DMS114 treated with DMSO at 0.1 percent for 48 hours (cell line): Measurements from ENCODE around the gene COL16A1.

Source experiments
- DNase-seq: peaks from one replicate; lab custom pipeline; 2025; ENCODE audit not compliant: unreplicated experiment; lab: John Stamatoyannopoulos, UW

COL16A1 gene

DNA sequence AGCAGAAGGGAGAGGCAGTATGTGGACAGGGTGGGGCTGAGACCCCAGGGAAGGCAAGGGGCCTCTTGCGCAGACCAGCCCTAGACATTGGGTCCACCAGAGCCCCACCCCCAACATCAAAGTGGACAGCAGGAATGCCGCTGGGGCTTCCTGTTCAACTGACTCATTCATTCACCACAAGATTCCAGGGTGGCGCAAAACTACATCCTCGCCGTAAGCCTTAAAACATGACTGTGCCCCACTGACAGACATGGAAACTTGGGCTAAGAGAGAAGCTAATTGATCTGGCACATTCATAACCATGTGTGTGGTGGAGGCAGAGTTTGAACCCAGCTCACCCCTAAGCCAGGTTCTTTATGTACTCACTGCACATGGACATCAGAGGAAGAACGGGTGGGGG, 14.0 kb downstream of the COL16A1 start:
- DNase-seq: no peak

DNA sequence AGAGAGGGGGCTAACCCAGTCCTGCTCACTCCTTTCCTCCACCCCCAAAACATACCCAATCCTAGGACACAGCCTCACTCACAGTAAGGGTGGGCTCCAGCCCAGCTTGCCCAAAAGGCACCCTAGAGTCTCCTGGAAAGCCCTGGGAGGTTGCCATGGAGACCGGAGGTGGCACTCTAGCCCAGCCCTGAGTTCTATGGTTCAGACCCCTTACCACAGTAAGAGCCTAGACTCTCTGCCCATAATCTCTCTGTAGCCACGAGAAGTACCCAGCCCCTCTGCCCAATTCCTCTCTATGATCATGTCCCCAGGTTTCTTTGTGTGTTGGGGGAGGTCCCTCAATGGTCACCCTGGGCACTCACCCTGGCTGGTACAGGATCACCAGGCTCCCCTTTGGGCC, 14.4 kb downstream of the COL16A1 start:
- no peak for DNase-seq

DNA sequence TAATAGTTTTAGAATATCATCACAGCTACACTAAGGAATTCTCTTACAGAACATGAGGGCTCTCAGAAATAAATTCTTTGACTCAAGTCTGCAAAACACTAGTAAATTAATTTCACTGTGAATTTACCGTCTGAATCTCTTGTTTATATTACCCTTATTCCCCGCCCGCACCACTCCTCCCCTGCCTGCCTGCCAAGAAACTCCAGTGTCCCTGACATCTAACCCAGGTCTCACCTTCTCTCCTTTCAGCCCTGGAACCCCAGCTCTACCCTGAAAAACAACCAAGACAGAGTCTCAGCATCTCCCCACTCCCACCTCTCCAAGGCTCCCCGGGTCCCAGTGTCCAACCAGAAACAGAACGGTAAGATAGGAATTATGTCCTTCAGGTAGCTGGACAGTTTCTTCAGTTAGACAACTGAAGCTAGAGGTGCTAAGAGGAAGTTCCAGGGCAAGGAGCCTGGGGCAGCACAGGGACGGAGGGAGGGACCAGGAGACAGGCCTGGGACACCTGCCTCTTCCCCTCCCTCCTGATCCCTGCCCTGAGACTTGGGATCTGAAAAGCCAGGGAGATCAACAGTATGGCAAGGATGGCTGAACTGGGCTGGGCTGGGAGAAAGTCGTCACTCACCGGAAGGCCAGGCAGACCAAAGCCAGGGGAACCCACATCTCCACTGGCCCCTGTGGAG, 15.4 kb downstream of the COL16A1 start:
- no peak for DNase-seq

DNA sequence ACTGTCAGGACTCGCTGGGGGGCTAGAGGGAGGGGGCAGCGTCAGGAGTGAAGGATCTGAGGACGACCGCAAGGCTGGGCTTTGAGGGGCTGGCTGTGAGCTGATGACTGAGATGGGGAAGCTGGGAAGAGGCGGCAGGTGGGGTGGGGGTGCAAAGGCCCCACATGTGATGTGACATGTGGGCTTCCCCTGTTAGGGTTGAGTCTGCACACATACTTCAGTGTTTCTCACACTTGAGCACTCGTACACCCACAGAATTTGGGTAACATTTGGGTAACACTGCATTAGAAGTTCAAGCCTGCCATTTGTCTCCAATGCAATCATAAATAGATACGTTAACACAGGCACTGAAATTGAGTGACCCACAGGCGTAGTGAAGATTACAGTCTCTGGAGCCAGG, 16.2 kb downstream of the COL16A1 start:
- no peak for DNase-seq

DNA sequence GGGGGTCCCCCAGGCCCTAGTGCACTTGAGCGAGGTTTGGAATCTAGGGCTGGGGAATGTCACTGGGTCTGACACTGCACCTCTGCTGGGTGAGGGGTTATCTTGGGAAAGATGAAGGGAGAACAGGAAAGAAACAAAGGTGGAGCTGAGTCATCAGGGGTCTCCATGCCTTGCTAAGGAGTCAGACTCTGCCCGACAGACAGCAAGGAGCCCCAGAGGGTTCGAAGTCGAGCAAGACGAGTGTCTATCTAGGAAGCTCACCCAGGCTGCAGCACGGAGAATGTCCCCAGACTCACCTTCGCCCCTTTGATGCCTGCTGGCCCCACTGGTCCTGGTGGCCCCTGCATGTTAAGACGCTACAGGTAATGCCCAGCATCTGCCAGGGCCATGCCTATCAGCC, 18.0 kb downstream of the COL16A1 start:
- DNase-seq: no peak

DNA sequence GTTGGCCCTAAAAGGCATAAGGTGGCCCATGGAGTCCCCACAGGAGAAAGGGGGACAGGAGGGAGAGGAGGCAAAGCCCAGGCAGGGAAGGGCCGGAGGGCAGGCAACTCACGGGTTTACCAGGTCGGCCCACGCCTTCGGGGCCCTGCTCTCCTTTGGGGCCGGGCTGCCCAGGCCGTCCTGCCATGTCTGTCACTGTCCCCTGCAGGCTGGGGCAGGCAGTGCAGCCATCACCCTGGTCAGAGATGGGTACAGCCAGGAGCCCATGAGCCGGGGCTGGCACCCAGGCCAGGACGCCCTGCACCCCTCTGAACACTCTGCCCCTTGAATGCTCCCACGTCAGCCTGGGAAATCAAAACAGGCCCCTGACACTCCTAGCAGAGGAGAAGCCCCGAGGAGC, 19.8 kb downstream of the COL16A1 start:
- DNase-seq: no peak

DNA sequence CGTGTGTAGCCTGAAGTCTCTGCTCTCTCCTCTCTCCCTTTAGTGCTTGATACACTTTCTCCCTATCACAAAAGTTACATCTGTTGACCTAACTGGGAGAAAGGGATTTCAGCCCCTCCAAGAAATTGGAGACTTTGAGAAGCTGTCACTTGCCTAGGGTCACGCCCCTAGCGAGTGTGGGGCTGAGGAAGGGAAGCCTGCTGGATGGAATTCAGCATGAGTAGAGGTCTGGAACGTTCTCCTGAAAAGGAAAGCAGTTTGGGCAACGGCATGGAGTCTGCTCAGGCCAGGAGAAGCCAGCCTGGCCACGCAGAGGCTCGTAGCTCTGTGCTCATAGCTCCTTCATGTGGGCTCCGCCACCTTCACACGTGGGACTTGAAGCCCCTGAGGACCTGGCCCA, 22.4 kb downstream of the COL16A1 start:
- DNase-seq: no peak

DNA sequence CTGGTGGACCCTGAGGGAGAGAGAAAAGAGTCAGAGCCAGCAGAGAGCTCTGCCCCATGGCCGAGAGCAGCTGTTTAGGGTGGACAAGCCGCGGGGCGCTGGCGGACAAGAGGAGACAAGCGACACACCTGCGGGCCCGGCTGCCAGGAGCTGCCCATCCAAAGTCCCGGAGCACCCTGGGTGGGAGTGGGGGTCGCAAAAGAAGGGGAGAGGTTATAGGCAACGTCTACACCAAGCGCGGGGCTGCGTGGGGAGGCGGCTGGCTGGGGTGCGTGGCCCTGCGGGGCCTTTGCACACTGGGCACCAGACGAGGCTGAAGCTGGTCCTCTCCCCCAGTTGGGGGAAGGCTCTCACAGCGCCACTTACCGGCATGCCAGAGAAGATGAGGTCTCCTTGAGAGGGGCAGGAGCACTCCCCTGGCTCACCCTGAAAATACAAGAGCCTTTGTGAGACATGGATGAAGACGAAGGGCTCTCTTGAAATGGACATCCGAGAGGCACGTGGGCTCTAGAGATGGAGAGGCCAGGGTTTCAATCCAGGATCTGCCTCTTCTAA, 24.1 kb downstream of the COL16A1 start:
- DNase-seq: no peak

DNA sequence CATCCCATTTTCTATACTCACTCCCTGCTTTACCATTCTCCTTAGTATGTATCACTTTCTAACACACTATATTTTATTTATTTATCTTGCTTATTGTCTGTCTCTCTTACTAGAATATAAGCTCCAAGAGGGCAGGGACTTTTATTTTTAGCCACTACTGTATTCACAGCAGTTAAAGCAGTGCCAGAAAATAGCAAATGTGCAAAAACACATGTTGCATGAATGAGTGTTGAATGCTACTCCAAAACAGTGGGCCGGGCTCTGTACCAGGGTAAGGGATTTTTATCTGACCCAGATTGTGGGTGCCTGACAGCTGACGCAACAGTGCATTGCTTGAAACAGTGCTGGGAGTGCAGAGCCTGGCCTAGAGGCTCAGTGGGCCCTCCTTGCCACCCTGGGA, 24.7 kb downstream of the COL16A1 start:
- no peak for DNase-seq

DNA sequence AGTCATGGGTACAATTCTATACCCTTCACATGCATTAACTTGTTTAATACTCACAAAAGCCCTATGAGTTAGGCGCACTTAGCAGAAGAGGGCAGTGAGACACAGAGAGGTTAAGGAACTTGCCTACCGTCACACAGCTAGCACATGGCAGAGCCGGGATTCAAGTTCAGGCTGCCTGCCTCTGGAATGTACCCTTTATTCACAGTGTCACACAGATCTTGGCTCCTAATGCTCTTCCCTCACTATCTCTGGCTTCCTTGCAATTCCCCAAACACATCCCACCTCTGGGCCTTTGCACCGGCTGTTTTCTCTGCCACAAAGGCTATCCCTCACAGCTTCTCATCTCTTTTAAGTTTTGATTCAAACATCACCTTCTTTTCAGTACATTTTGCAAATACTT, 25.1 kb downstream of the COL16A1 start:
- no peak for DNase-seq

DNA sequence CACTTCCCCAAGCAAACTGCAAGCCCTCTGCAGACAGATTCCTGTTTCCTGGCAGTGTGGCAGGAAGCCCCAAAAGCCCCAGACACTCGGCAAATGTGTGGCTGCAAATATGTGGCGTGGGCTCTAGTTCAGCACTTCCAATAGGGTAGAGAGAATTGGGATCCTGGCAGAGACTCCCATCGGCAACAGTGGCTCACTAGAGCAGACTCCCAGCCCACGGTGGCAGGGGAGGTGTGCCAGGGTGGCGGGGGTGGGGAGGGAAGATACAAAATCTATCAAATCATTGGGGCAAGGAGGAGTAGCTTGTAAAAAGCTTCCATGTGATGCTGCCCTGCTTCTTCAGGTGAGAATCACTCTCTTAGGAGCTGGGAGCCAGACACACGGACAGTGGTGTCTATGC, 25.9 kb downstream of the COL16A1 start:
- no peak for DNase-seq

DNA sequence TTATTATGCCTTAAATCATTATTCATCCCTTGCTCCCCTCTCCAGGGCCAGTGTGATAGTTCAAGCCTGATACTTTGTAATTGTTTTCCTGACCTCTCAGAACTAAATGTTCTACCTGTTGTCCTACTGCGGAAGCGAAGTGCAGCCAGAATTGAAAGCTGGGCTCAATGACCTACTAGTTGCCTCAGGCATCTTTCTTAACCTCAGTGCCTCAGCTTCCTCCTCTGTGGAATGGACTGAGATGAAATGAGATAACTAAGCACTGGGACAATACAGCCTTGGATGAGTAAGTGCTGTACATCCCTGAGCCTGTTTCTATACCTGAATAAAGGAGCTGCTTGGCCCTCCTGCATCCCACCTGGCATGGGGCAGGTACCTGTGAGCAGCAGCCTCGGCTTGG, 26.4 kb downstream of the COL16A1 start:
- no peak for DNase-seq

DNA sequence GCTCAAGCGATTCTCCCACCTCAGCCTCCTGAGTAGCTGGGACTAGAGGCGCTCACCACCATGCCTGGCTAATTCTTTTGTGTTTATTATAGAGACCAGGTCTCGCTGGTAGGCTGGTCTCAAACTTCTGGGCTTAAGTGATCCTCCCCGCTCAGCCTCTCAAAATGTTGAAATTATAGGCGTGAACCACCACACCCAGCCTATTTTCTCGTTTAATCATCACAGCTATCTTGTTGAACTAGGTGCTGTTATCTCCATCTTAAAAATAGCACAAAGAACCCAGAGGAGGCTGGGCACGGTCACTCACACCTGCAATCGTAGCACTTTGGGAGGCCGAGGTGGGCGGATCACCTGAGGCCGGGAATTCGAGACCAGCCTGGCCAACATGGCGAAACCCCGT, 28.1 kb downstream of the COL16A1 start:
- DNase-seq: no peak

DNA sequence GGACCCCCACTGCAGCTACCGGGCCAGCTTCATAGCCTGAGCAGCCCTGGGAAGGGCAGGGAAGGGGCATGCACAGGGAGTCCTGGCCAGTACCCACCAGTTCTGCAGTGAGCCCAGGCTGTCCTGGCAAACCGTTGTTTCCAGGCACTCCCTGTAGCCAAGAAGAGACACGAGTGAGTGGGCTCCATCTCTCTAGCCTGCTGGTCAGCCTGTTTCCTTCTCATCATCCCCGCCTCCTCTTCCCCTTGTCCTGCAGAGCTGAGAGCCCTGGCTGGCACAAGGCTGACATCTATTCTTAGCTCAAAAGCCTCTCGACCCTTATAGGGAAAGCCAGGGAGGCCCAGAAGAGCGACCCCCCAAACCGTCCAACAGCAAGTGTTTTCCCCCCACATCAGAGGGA, 28.7 kb downstream of the COL16A1 start:
- DNase-seq: no peak

DNA sequence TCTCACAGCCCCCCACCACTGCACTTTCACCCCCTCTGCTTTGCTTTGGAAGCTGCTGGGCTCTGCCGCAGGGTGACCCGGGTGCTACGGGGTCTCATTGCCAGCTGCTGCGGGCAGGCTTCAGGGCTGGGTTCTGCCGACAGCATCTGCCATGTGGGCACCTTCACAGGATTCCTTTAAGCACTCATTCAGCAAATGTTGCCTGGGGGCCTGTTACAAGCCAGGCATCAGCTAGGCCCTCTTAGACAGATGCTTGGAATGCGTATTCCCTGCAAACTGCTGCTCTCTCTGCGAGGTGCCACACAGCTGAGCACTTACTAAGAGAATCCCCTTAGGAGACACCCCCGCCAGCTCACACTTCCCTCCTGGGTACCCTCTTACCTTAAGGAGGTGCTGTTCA, 29.2 kb downstream of the COL16A1 start:
- DNase-seq: no peak

DNA sequence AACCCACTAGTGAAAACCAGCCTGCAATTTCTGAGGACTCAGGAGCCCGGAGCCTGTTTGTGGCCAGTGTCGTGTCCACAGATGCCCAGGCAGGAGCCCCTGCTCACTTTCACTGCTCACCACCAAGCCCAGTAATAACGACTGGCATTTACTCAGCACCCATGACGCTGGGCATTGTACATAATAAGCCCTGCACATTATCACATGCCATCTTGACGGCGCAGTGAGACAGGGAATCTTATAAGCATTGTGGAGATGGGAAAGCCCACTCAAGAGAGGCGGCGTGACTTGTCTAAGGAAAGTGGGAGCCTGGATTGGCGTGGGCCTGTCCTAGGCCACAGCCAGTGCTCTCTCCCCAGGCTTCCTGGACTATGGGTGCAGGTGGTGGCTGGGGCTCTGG, 30.4 kb downstream of the COL16A1 start:
- no peak for DNase-seq

DNA sequence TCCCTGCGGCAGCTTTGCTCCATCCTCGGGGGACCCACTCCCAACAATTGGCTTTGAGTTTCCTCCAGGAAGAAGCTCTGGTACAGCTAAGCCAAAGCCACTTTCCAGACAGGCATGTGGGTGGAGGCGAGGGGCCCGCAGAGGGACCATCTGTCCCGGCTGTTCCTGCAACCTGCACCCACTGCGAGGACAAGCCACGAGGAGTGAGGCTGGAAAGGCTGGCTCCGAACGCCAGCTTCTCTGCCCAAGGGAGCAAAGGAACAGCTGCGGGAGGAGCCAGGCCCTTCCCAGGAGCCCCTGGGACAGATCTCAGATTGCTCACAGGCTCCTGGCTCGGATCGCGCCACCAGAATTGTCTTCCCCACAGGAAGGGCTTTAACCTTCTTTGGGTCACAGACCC, 30.8 kb downstream of the COL16A1 start:
- DNase-seq: no peak

DNA sequence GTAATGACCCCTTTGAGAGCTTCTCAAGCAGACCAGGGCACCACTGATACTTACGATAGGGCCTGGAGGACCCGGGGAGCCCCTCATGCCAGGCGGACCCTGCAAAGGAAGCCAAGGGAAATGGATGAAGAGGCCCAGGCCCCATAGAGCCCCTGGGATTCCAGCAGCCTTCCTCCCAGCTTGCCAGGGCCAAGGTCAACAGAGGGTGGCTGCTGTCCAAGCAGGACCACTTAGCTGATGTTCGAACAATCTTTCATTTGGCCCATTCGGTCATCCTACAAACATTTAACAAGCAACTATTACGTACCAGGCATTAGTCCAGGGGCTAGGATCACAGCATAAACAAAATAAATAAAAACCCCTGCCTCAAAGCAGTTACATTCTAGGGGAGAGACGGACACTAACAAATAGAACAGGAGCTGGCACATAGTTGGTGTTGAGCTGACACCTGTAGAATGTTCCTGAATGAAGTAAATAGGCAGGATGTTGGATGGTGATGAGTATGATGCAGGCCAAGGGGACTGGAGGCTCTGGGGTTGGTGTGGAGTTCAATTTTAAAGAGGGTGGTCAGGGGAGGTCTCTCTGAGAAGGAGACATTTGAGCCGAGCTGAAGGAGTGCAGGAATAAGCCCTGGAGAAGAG, 32.1 kb downstream of the COL16A1 start:
- DNase-seq: no peak

DNA sequence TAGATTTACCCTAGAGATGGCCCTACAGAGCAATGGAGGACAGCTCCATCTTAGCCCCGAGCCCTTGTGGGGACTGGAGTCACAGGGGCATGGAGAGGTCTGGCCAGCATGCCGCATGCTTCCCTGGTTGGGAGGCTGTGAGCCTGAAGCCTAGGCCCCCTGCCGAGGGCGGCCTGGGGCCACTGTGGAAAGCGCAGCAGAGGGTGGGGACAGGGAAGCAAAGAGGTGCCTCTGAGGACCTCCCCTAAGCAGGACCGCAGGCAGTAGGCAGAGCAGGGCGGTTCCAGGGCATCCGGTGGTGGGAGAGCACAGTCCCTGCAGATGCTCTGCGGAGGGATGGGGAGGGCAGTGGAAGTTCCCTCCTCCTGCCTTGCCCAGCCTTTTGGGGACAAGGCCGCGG, 32.7 kb downstream of the COL16A1 start:
- no peak for DNase-seq

DNA sequence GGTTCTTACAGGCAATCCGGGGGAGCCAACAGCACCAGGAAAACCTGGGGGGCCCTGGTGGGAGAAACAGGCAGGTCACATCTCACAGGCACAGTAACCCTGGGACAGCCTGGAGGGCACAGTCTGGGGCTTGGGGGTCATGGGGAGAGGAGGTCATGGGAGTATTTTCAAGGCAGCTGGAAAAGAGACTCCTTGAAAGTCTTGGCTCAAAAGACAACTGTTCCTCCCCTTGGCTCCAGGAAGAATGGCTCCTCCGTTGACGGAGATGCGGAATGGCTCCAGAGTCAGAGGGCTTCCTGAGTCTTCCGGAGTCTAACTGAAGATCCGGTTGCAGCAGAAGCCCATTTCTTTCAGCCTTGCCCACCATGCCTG, 33.2 kb downstream of the COL16A1 start:
- no peak for DNase-seq

DNA sequence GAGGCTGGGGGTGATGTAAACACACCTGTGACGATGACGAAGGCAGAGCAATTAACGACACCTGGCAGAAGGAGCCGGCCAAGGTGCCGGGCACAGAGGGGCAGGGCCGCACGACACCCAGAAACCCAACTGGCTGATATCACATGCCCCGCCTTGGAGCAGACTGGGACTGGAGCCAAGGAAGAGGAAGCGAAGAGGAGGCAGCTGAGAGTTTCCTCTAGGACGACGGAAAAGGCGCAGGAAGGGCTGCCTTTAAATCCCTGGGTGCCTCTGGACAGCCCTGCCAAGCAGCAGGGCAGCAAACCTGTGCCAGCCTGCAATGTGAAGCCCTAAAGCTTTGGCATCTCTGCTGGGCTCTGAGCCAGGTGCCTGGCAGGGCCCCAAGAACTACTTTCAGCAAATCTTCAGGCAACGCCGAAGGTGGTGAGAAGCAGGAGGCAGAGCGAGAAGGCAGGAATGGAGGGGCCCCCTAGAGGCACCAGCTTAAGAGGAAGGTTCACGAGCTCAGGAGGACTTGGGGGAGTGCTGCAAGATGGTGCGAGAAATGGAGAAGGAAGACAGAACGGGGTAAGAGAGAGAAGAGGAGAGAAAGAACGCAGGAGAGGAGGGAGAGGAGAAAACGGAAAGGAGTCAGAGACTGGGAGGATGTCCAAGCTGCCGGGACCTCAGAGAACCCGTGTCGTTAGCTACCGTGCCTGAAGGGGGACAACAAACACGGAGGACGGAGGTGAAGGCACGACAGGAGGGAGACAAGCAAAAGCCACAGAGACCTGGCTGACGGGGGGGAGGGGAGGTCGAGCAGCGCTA, 33.8 kb downstream of the COL16A1 start:
- no peak for DNase-seq

DNA sequence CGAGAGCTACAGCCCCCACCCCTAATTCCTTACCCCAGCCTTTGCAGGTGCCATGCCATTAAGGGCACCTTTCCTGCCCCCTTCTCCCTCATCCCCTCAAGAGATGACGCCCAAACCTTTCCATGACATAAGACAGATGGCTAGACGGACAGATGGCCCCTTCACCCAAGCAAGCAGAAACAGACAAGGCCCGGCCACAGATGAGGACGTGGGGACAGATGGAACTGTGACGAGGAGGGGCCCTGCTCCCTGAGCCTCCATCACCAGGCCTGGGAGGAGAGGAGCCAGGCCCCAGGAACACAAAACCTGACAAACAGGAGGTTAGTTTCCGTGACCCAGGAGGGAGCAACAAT, 34.4 kb downstream of the COL16A1 start:
- DNase-seq: no peak
